GM23338 (cell line): ENCODE measurements around the gene EGFR. TPM values are rescaled to one million over a fixed set of nuclear protein-coding genes. Genes with fewer than 3 reads are reported as not detected.

Experiments
- ATAC-seq: fragments of 200-7000 bp; cut with Tn5 transposase; 3 replicates; pipeline ENCODE4 v1.9.1; 2020
- DNase-seq: peaks from one replicate; pipeline ENCODE4 v3.0.0-alpha.2; 2015; ENCODE audit warnings: low spot score
- H2AFZ ChIP-seq: fragments of 200-600 bp; sonication (generic); 2 replicates; pipeline ENCODE4 v1.8.0; 2016; ENCODE audit warnings: antibody characterized with exemption, mild to moderate bottlenecking, moderate library complexity
- H3F3A ChIP-seq: fragments of 200-600 bp; sonication (generic); replicated peaks from 2 replicates; pipeline ENCODE4 v1.8.0; 2017; ENCODE audit warnings: antibody characterized with exemption, mixed run types, low read depth
- H3K27ac ChIP-seq: fragments of 200-600 bp; sonication (generic); 2 replicates; pipeline ENCODE4 v1.6.1; 2016; ENCODE audit warnings: low read depth
- H3K27me3 ChIP-seq: fragments of 200-600 bp; sonication (generic); 2 replicates; pipeline ENCODE4 v1.8.0; 2016; ENCODE audit warnings: mild to moderate bottlenecking, mixed run types, moderate library complexity; ENCODE audit not compliant: insufficient read depth
- H3K36me3 ChIP-seq: fragments of 200-600 bp; sonication (generic); 2 replicates; pipeline ENCODE4 v1.8.0; 2016; ENCODE audit warnings: mild to moderate bottlenecking; ENCODE audit not compliant: insufficient read depth
- H3K4me1 ChIP-seq: fragments of 200-600 bp; sonication (generic); 2 replicates; pipeline ENCODE4 v1.8.0; 2016; ENCODE audit warnings: mild to moderate bottlenecking, moderate library complexity; ENCODE audit not compliant: insufficient read depth
- H3K4me2 ChIP-seq: fragments of 200-600 bp; sonication (generic); 2 replicates; pipeline ENCODE4 v1.7.1; 2017; ENCODE audit warnings: mixed run types
- H3K4me3 ChIP-seq: fragments of 200-600 bp; sonication (generic); 2 replicates; pipeline ENCODE4 v1.6.1; 2016; ENCODE audit warnings: mixed run types
- H3K79me2 ChIP-seq: fragments of 200-600 bp; sonication (generic); replicated peaks from 2 replicates; pipeline ENCODE4 v1.8.0; 2017; ENCODE audit warnings: mild to moderate bottlenecking; ENCODE audit not compliant: insufficient read depth
- H3K9me2 ChIP-seq: fragments of 200-600 bp; sonication (generic); 2 replicates; pipeline ENCODE4 v1.8.0; 2017; ENCODE audit not compliant: insufficient read depth
- H4K20me1 ChIP-seq: fragments of 200-600 bp; sonication (generic); replicated peaks from 2 replicates; pipeline ENCODE4 v1.8.0; 2017; ENCODE audit warnings: mild to moderate bottlenecking; ENCODE audit not compliant: insufficient read depth
- H3K27ac Mint-ChIP-seq: 2 replicates; pipeline ENCODE4 v1.8.0; 2020; ENCODE audit warnings: inconsistent platforms, mild to moderate bottlenecking, moderate library complexity, mixed read lengths
- H3K27me3 Mint-ChIP-seq: 3 replicates; pipeline ENCODE4 v1.8.0; 2022; ENCODE audit warnings: low read depth, mild to moderate bottlenecking, moderate library complexity, mixed read lengths, inconsistent platforms; ENCODE audit not compliant: insufficient read depth, poor library complexity
- H3K36me3 Mint-ChIP-seq: 3 replicates; pipeline ENCODE4 v1.8.0; 2021; ENCODE audit warnings: low read depth, mild to moderate bottlenecking, inconsistent platforms, moderate library complexity, mixed read lengths
- H3K4me1 Mint-ChIP-seq: 3 replicates; pipeline ENCODE4 v1.8.0; 2020; ENCODE audit warnings: mild to moderate bottlenecking, inconsistent platforms, mixed read lengths
- H3K4me3 Mint-ChIP-seq: 3 replicates; pipeline ENCODE4 v1.8.0; 2021; ENCODE audit warnings: moderate library complexity, mild to moderate bottlenecking, inconsistent platforms, mixed read lengths
- H3K9me3 Mint-ChIP-seq: 3 replicates; pipeline ENCODE4 v1.8.0; 2020; ENCODE audit warnings: moderate library complexity, mild to moderate bottlenecking, inconsistent platforms, mixed read lengths
- CREB1 ChIP-seq: fragments of 250-450 bp; sonication (Bioruptor Pico); IDR thresholded peaks from 2 replicates; pipeline ENCODE4 v1.5.0; 2020; ENCODE audit warnings: low read depth, mild to moderate bottlenecking, moderate library complexity
- CTCF ChIP-seq, 2 experiments: fragments of 200-600 bp in 1 of 2; sonication (generic) in 1 of 2; conservative IDR thresholded peaks; 2 replicates each; pipeline versions ENCODE4 v1.5.1 to v1.6.1; 2016 to 2017; ENCODE audit warnings: antibody characterized with exemption in 2 of 2, low read depth in 2 of 2, mild to moderate bottlenecking in 2 of 2, moderate library complexity in 1 of 2
- ETS1 ChIP-seq: IDR thresholded peaks from 2 replicates; pipeline ENCODE4 v1.6.1; 2016; ENCODE audit warnings: antibody characterized with exemption
- EZH2 ChIP-seq: fragments of 200-600 bp; sonication (generic); IDR thresholded peaks from one replicate; pipeline ENCODE4 v1.8.0; 2017; ENCODE audit warnings: antibody characterized with exemption, mild to moderate bottlenecking, low read depth; ENCODE audit not compliant: unreplicated experiment
- EZH2phosphoT487 ChIP-seq: fragments of 200-600 bp; sonication (generic); IDR thresholded peaks from one replicate; pipeline ENCODE4 v1.8.1; 2018; ENCODE audit warnings: antibody characterized with exemption; ENCODE audit not compliant: unreplicated experiment
- JUNB ChIP-seq: IDR thresholded peaks from one replicate; pipeline ENCODE4 v1.6.1; 2016; ENCODE audit warnings: antibody characterized with exemption; ENCODE audit not compliant: unreplicated experiment
- NANOG ChIP-seq: IDR thresholded peaks from 2 replicates; pipeline ENCODE4 v1.6.1; 2016; ENCODE audit warnings: antibody characterized with exemption, borderline replicate concordance
- POLR2AphosphoS5 ChIP-seq: IDR thresholded peaks from 2 replicates; pipeline ENCODE4 v1.6.1; 2016; ENCODE audit warnings: antibody characterized with exemption, low read depth
- REST ChIP-seq: IDR thresholded peaks from one replicate; pipeline ENCODE4 v1.6.1; 2018; ENCODE audit warnings: antibody characterized with exemption; ENCODE audit not compliant: unreplicated experiment
- STAT1 ChIP-seq: IDR thresholded peaks from one replicate; pipeline ENCODE4 v1.6.1; 2016; ENCODE audit warnings: antibody characterized with exemption; ENCODE audit not compliant: unreplicated experiment
- ZNF114 ChIP-seq: fragments of 250-450 bp; sonication (Bioruptor Pico); IDR thresholded peaks from 2 replicates; pipeline ENCODE4 v1.5.0; 2020; ENCODE audit warnings: mild to moderate bottlenecking, moderate library complexity
- ZNF331 ChIP-seq: fragments of 250-450 bp; sonication (Bioruptor Pico); IDR thresholded peaks from 2 replicates; pipeline ENCODE4 v1.5.0; 2020; ENCODE audit warnings: low read depth, mild to moderate bottlenecking, moderate library complexity
- ZNF462 ChIP-seq: fragments of 250-450 bp; sonication (Bioruptor Pico); IDR thresholded peaks from 2 replicates; pipeline ENCODE4 v1.5.0; 2020; ENCODE audit warnings: mild to moderate bottlenecking, moderate library complexity
- polyA plus RNA-seq: library from polyadenylated mRNA; unstranded; fragments of >200 nt; fragmentation: Nextera tagmentation; extraction: Ambion mirVana; gene quantifications from 2 replicates; pipeline ENCODE4 v1.2.1, GENCODE V29; 2016
- total RNA-seq: library from RNA; depleted of rRNA; stranded (reverse); fragments of >200 nt; shearing (Covaris generic); gene quantifications from 2 replicates; pipeline ENCODE4 v1.2.3, GENCODE V29; 2014

Gene EGFR
- total and polyA plus RNA-seq, 2 experiments from 2014 or later: 1.5 to 4.5 TPM

GRCh38 chr7:55069271-55069792 lies 50.5 kb downstream of the EGFR start:
- Histone ChIP-seq H3K36me3 (no peaks in the 10 kb centered on the region), H3K27ac (no peak overlapping the region), H3K27me3 (no peaks in the 10 kb centered on the region), H3K4me2 (no peak overlapping the region), H3K9me2 (no peaks in the 10 kb centered on the region), H3K4me1 (peaks cover 19% of the 10 kb centered on the region), H3K79me2 (no peaks in the 10 kb centered on the region), H3K4me3 (no peak overlapping the region), H4K20me1 (no peaks in the 10 kb centered on the region), H3F3A (no peaks in the 10 kb centered on the region), H2AFZ (no peak overlapping the region)
- Mint-ChIP-seq H3K4me1 (peaks cover 20% of the 10 kb centered on the region), H3K36me3 (no peaks in the 10 kb centered on the region), H3K9me3 (no peaks in the 10 kb centered on the region), H3K4me3 (no peak overlapping the region), H3K27me3 (peaks cover 3% of the 10 kb centered on the region), H3K27ac (no peak overlapping the region)
- no peak for TF ChIP-seq ZNF114 (CRISPR knock-in tag)
- TF ChIP-seq CREB1 (CRISPR knock-in tag): no peak
- TF ChIP-seq STAT1: no peak
- TF ChIP-seq EZH2phosphoT487: no peak
- TF ChIP-seq CTCF (conservative IDR thresholded peaks at IDR 0.05; ENCODE audit: low read depth in 2 of 2): no peak
- no peak for TF ChIP-seq REST
- no peak for TF ChIP-seq ZNF331 (CRISPR knock-in tag)
- no peak for TF ChIP-seq ETS1
- no peak for TF ChIP-seq NANOG
- no peak for TF ChIP-seq JUNB
- TF ChIP-seq EZH2: no peak
- TF ChIP-seq POLR2AphosphoS5: no peak
- no peak for TF ChIP-seq ZNF462 (CRISPR knock-in tag)
- ATAC-seq (no peak), DNase-seq (no peak)
